Endodermal cell (in vitro differentiated cells): ENCODE measurements around the gene STRA8. TPM values are rescaled to one million over a fixed set of nuclear protein-coding genes. Genes with fewer than 3 reads are reported as not detected.
"Not testable (repeated sequence)": the region's sequence is repeated elsewhere in the genome, so short reads cannot be mapped to it uniquely, and the experiment has no call there.

Experiments used
- DNase-seq: peaks from one replicate; pipeline ENCODE4 v3.0.0-alpha.2; 2017
- H3K27ac ChIP-seq: 2 replicates; pipeline ENCODE4 v1.5.1; 2013; ENCODE audit warnings: mild to moderate bottlenecking, low read depth, low read length, moderate library complexity
- H3K27me3 ChIP-seq: 2 replicates; pipeline ENCODE4 v1.6.1; 2013; ENCODE audit warnings: mild to moderate bottlenecking, low read length, moderate library complexity; ENCODE audit not compliant: insufficient read depth, control insufficient read depth, poor library complexity, severe bottlenecking
- H3K36me3 ChIP-seq: 2 replicates; pipeline ENCODE4 v1.7.0; 2013; ENCODE audit warnings: mild to moderate bottlenecking, low read length, moderate library complexity; ENCODE audit not compliant: control insufficient read depth, insufficient read depth
- H3K4me1 ChIP-seq: one replicate; pipeline ENCODE4 v1.7.0; 2013; ENCODE audit warnings: low read length; ENCODE audit not compliant: control insufficient read depth, insufficient read depth
- H3K4me3 ChIP-seq: 2 replicates; pipeline ENCODE4 v1.5.1; 2013; ENCODE audit warnings: mild to moderate bottlenecking, low read length, moderate library complexity
- H3K9ac ChIP-seq: 2 replicates; pipeline ENCODE4 v1.6.1; 2013; ENCODE audit warnings: mild to moderate bottlenecking, low read length, moderate library complexity; ENCODE audit not compliant: poor library complexity, severe bottlenecking; ENCODE audit errors: extremely low read depth
- H3K9me3 ChIP-seq: 2 replicates; pipeline ENCODE4 v1.6.1; 2013; ENCODE audit warnings: mild to moderate bottlenecking, low read length, moderate library complexity; ENCODE audit not compliant: control insufficient read depth
- H3K27ac Mint-ChIP-seq: 2 replicates; pipeline ENCODE4 v1.8.0; 2020; ENCODE audit warnings: mixed read lengths
- H3K27me3 Mint-ChIP-seq: 2 replicates; pipeline ENCODE4 v1.8.0; 2021; ENCODE audit warnings: mild to moderate bottlenecking, mixed read lengths; ENCODE audit not compliant: insufficient read depth
- H3K36me3 Mint-ChIP-seq: 2 replicates; pipeline ENCODE4 v1.8.0; 2020; ENCODE audit warnings: low read depth, mixed read lengths
- H3K4me1 Mint-ChIP-seq: 2 replicates; pipeline ENCODE4 v1.8.0; 2020; ENCODE audit warnings: mixed read lengths
- H3K4me3 Mint-ChIP-seq: 2 replicates; pipeline ENCODE4 v1.8.0; 2020; ENCODE audit warnings: mild to moderate bottlenecking, moderate library complexity, mixed read lengths
- H3K9me3 Mint-ChIP-seq: 2 replicates; pipeline ENCODE4 v1.8.0; 2020; ENCODE audit warnings: mild to moderate bottlenecking, mixed read lengths
- WGBS, 2 experiments: methylation state at CpG; one replicate each; pipeline versions ENCODE4 v1.1.5 to v1.1.7; 2013; ENCODE audit warnings: missing lambda C conversion rate in 2 of 2, mixed read lengths in 1 of 2; ENCODE audit not compliant: insufficient coverage in 1 of 2, insufficient read length in 1 of 2; 5-methylcytosine and 5-hydroxymethylcytosine counted together
- total RNA-seq, 2 donors: library from RNA; stranded (reverse); fragmentation: NEBNext Ultra II Directional in 1 of 2; extraction: Animal tissue kit (Norgen Biotek cat#: 25700) in 1 of 2; gene quantifications; 2 replicates in 1 of 2; 3 replicates in 1 of 2; pipeline ENCODE4 v1.2.1, GENCODE V29; 2021
- TF ChIP-seq, protein P1 (sequence below): fragments of 200-600 bp; sonication (generic); conservative IDR thresholded peaks from 2 replicates; pipeline ENCODE4 v1.5.0; 2021; ENCODE audit warnings: antibody characterized with exemption, mild to moderate bottlenecking

The STRA8 gene
- total RNA-seq, 2 donors from 2014 or later, result not detected

- 0% methylated on average over 6 to 82 of the region's 82 CpGs for WGBS, 2 experiments
- Histone ChIP-seq H3K27ac (peak within 1 kb of the TSS; percentile 86), H3K9ac (peak within 1 kb of the TSS; percentile 57)
These were observed 22.3 kb upstream of the STRA8 start, which contains the start of gene WDR91 for GRCh38 chr7:135211179-135211945. Gene WDR91 (minus strand): TSS chr7:135211526. CDS start chr7:135211502, 24 bp downstream.

GRCh38 chr7:135211946-135212685 is 21.5 kb upstream of the STRA8 start:
- not testable (repeated sequence) for H3K36me3 ChIP-seq, H3K36me3 Mint-ChIP-seq, H3K9me3 ChIP-seq, H3K27me3 ChIP-seq, H3K9me3 Mint-ChIP-seq, DNase-seq, H3K4me1 ChIP-seq
- Mint-ChIP-seq H3K4me3 (peak overlapping the region; percentile 81), H3K27ac (peak overlapping the region; percentile 89), H3K27me3 (peaks cover 10% of the 10 kb centered on the region), H3K4me1 (peaks cover 12% of the 10 kb centered on the region)
- WGBS, 2 experiments, result 2 to 73% methylated on average over 5 to 30 of the region's 30 CpGs
- H3K9ac ChIP-seq, result peak overlapping the region; percentile 51
- H3K27ac ChIP-seq, result peak overlapping the region; percentile 86
- H3K4me3 ChIP-seq, result peak overlapping the region; percentile 82

More at GRCh38 chr7:135211179-135211945, 22.3 kb upstream of the STRA8 start, which contains the start of gene WDR91:
- Mint-ChIP-seq H3K36me3 (no peaks in the 10 kb centered on the region), H3K4me3 (peak within 1 kb of the TSS; percentile 81), H3K27ac (peak within 1 kb of the TSS; percentile 91), H3K9me3 (no peaks in the 10 kb centered on the region), H3K27me3 (peaks cover 10% of the 10 kb centered on the region), H3K4me1 (peaks cover 12% of the 10 kb centered on the region)
- DNase-seq, result peak; percentile 99
- no peaks in the 10 kb centered on the region for H3K9me3 ChIP-seq
- H3K4me1 ChIP-seq, result no peaks in the 10 kb centered on the region
- H3K27me3 ChIP-seq, result peaks cover 6% of the 10 kb centered on the region
- H3K36me3 ChIP-seq, result peaks cover 4% of the 10 kb centered on the region
- TF ChIP-seq, protein P1, sequence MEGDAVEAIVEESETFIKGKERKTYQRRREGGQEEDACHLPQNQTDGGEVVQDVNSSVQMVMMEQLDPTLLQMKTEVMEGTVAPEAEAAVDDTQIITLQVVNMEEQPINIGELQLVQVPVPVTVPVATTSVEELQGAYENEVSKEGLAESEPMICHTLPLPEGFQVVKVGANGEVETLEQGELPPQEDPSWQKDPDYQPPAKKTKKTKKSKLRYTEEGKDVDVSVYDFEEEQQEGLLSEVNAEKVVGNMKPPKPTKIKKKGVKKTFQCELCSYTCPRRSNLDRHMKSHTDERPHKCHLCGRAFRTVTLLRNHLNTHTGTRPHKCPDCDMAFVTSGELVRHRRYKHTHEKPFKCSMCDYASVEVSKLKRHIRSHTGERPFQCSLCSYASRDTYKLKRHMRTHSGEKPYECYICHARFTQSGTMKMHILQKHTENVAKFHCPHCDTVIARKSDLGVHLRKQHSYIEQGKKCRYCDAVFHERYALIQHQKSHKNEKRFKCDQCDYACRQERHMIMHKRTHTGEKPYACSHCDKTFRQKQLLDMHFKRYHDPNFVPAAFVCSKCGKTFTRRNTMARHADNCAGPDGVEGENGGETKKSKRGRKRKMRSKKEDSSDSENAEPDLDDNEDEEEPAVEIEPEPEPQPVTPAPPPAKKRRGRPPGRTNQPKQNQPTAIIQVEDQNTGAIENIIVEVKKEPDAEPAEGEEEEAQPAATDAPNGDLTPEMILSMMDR, result peak; percentile 15
- H3K4me3 ChIP-seq, result peak within 1 kb of the TSS; percentile 89

GRCh38 chr7:135213831-135214230 is 19.8 kb upstream of the STRA8 start:
- Histone ChIP-seq H3K27me3 (peaks cover 6% of the 10 kb centered on the region), H3K36me3 (no peaks in the 10 kb centered on the region), H3K4me1 (no peaks in the 10 kb centered on the region), H3K9me3 (no peaks in the 10 kb centered on the region), H3K27ac (no peak overlapping the region), H3K4me3 (no peak overlapping the region), H3K9ac (no peak overlapping the region)
- 78 to 88% methylated on average over 1 to 2 of the region's 2 CpGs for WGBS, 2 experiments
- DNase-seq, result no peak
- H3K9me3 Mint-ChIP-seq, result no peaks in the 10 kb centered on the region
- peaks cover 10% of the 10 kb centered on the region for H3K27me3 Mint-ChIP-seq
- H3K4me1 Mint-ChIP-seq, result peaks cover 4% of the 10 kb centered on the region
- TF ChIP-seq, protein P1, result no peak
- H3K4me3 Mint-ChIP-seq, result no peak overlapping the region
- H3K27ac Mint-ChIP-seq, result no peak overlapping the region
- no peaks in the 10 kb centered on the region for H3K36me3 Mint-ChIP-seq
